Neural cell (in vitro differentiated cells): ENCODE measurements around the gene ZNF804A. TPM values are rescaled to one million over a fixed set of nuclear protein-coding genes. Genes with fewer than 3 reads are reported as not detected.

Experiments
- H2AFZ ChIP-seq: fragments of 200-600, 300-800 bp; sonication (generic), shearing (Covaris generic); 2 replicates; pipeline ENCODE4 v1.6.0; 2014; ENCODE audit warnings: low read depth, mild to moderate bottlenecking, antibody characterized with exemption, low read length, moderate library complexity
- H3F3A ChIP-seq: fragments of 200-600 bp; shearing (Covaris generic); 2 replicates; pipeline ENCODE4 v1.6.1; 2016; ENCODE audit warnings: mild to moderate bottlenecking, moderate library complexity, mixed read lengths, antibody characterized with exemption, low read length; ENCODE audit not compliant: insufficient read depth, poor library complexity, severe bottlenecking
- H3K27ac ChIP-seq: fragments of 200-600, 300-800 bp; sonication (generic), shearing (Covaris generic); 2 replicates; pipeline ENCODE4 v1.5.1; 2014; ENCODE audit warnings: mild to moderate bottlenecking, low read length, moderate library complexity
- H3K27me3 ChIP-seq: fragments of 300-800, 200-600 bp; sonication (generic), shearing (Covaris generic); 2 replicates; pipeline ENCODE4 v1.6.0; 2014; ENCODE audit warnings: mild to moderate bottlenecking, low read depth, low read length, moderate library complexity; ENCODE audit not compliant: insufficient read depth
- H3K36me3 ChIP-seq: fragments of 300-800, 200-600 bp; sonication (generic), shearing (Covaris generic); 2 replicates; pipeline ENCODE4 v1.5.1; 2014; ENCODE audit warnings: mild to moderate bottlenecking, antibody characterized with exemption, low read length, moderate library complexity; ENCODE audit not compliant: insufficient read depth
- H3K4me2 ChIP-seq: fragments of 300-800, 200-600 bp; sonication (generic), shearing (Covaris generic); 2 replicates; pipeline ENCODE4 v1.6.0; 2014; ENCODE audit warnings: mild to moderate bottlenecking, low read length
- H3K4me3 ChIP-seq: fragments of 300-800, 200-600 bp; sonication (generic), shearing (Covaris generic); 2 replicates; pipeline ENCODE4 v1.5.1; 2014; ENCODE audit warnings: mild to moderate bottlenecking, low read length, moderate library complexity
- H3K79me2 ChIP-seq: fragments of 200-600 bp; shearing (Covaris generic); replicated peaks from 2 replicates; pipeline ENCODE4 v1.6.0; 2014; ENCODE audit warnings: mild to moderate bottlenecking, low read length, moderate library complexity; ENCODE audit not compliant: insufficient read depth
- H3K9ac ChIP-seq: fragments of 300-800, 200-600 bp; sonication (generic), shearing (Covaris generic); 2 replicates; pipeline ENCODE4 v1.6.1; 2016; ENCODE audit warnings: mild to moderate bottlenecking, low read length, mixed read lengths
- H3K9me2 ChIP-seq: fragments of 200-600 bp; shearing (Covaris generic); 2 replicates; pipeline ENCODE4 v1.6.1; 2016; ENCODE audit warnings: mild to moderate bottlenecking, low read length, mixed read lengths; ENCODE audit not compliant: insufficient read depth
- H3K9me3 ChIP-seq: fragments of 200-600, 300-800 bp; sonication (generic), shearing (Covaris generic); 2 replicates; pipeline ENCODE4 v1.6.1; 2016; ENCODE audit warnings: mild to moderate bottlenecking, mixed run types, low read length, moderate library complexity, mixed read lengths
- H4K20me1 ChIP-seq: fragments of 200-600 bp; shearing (Covaris generic); 2 replicates; pipeline ENCODE4 v1.6.1; 2016; ENCODE audit warnings: mild to moderate bottlenecking, mixed run types; ENCODE audit not compliant: insufficient read depth
- EP300 ChIP-seq: fragments of 450-650 bp; conservative IDR thresholded peaks from 2 replicates; pipeline ENCODE4 v1.6.1; 2014; ENCODE audit warnings: antibody characterized with exemption, mild to moderate bottlenecking, moderate library complexity; ENCODE audit not compliant: poor library complexity, severe bottlenecking
- EZH2 ChIP-seq: fragments of 200-600, 300-800 bp; shearing (Covaris generic), sonication (generic); IDR thresholded peaks from 2 replicates; pipeline ENCODE4 v1.6.1; 2014; ENCODE audit warnings: antibody characterized with exemption, low read length, borderline replicate concordance, mild to moderate bottlenecking; ENCODE audit not compliant: insufficient read depth, poor library complexity, severe bottlenecking
- MXI1 ChIP-seq: fragments of 450-650 bp; conservative IDR thresholded peaks from 2 replicates; pipeline ENCODE4 v1.6.1; 2014; ENCODE audit warnings: antibody characterized with exemption, mild to moderate bottlenecking; ENCODE audit not compliant: poor library complexity, severe bottlenecking
- POLR2AphosphoS5 ChIP-seq: IDR thresholded peaks from 2 replicates; pipeline ENCODE4 v1.6.1; 2012
- RAD21 ChIP-seq: fragments of 450-650 bp; conservative IDR thresholded peaks from 2 replicates; pipeline ENCODE4 v1.6.1; 2014; ENCODE audit warnings: antibody characterized with exemption, mild to moderate bottlenecking, moderate library complexity
- SMC3 ChIP-seq: fragments of 450-650 bp; conservative IDR thresholded peaks from 2 replicates; pipeline ENCODE4 v1.6.1; 2014; ENCODE audit warnings: antibody characterized with exemption, mild to moderate bottlenecking, moderate library complexity; ENCODE audit not compliant: poor library complexity
- TAF1 ChIP-seq: IDR thresholded peaks from 2 replicates; pipeline ENCODE4 v1.6.1; 2012; ENCODE audit warnings: low read depth
- polyA plus RNA-seq: library from polyadenylated mRNA; depleted of rRNA; stranded (reverse); fragments of >200 nt; gene quantifications from 2 replicates; pipeline ENCODE4 v1.2.3, GENCODE V29; 2014
- TF ChIP-seq, protein P1 (sequence below): fragments of 450-650 bp; IDR thresholded peaks from 2 replicates; pipeline ENCODE4 v1.5.1; 2014; ENCODE audit warnings: antibody characterized with exemption, mild to moderate bottlenecking, moderate library complexity; ENCODE audit not compliant: poor library complexity, severe bottlenecking
- TF ChIP-seq, protein P2 (sequence below): IDR thresholded peaks from 2 replicates; pipeline ENCODE4 v1.6.1; 2012; ENCODE audit warnings: borderline replicate concordance

Gene ZNF804A
- polyA plus RNA-seq, 1 donor from 2014 or later: 2.7 TPM

DNA sequence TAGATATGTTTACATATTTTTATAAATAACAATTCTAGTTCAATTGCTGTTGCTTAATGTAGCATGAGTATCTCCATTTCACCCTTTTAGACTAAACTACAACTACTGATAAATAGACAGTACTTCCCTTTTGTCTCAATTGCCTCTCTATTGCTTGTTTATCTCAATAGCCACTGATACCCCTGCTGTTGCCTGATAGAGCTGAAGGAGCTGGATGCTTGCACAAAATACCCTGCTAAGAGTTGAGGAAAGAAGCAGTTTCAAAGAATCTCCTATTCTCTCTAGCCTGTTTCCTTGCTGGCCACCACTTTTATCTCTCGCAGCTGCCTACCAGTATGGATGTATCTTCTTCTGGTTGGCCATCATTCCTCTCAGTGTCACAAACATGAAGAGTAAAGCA is 16.9 kb upstream of the ZNF804A start:
- Histone ChIP-seq H3K9ac (no peak overlapping the region), H3K9me2 (no peaks in the 10 kb centered on the region), H3K27me3 (no peaks in the 10 kb centered on the region), H3K4me2 (no peak overlapping the region), H2AFZ (no peak overlapping the region), H4K20me1 (no peaks in the 10 kb centered on the region), H3F3A (no peaks in the 10 kb centered on the region), H3K9me3 (no peaks in the 10 kb centered on the region), H3K79me2 (no peaks in the 10 kb centered on the region), H3K36me3 (no peaks in the 10 kb centered on the region), H3K27ac (no peak overlapping the region), H3K4me3 (no peak overlapping the region)
- TF ChIP-seq, protein P1, sequence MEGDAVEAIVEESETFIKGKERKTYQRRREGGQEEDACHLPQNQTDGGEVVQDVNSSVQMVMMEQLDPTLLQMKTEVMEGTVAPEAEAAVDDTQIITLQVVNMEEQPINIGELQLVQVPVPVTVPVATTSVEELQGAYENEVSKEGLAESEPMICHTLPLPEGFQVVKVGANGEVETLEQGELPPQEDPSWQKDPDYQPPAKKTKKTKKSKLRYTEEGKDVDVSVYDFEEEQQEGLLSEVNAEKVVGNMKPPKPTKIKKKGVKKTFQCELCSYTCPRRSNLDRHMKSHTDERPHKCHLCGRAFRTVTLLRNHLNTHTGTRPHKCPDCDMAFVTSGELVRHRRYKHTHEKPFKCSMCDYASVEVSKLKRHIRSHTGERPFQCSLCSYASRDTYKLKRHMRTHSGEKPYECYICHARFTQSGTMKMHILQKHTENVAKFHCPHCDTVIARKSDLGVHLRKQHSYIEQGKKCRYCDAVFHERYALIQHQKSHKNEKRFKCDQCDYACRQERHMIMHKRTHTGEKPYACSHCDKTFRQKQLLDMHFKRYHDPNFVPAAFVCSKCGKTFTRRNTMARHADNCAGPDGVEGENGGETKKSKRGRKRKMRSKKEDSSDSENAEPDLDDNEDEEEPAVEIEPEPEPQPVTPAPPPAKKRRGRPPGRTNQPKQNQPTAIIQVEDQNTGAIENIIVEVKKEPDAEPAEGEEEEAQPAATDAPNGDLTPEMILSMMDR: no peak
- no peak for TF ChIP-seq MXI1
- TF ChIP-seq SMC3: no peak
- no peak for TF ChIP-seq EP300
- TF ChIP-seq, protein P2, sequence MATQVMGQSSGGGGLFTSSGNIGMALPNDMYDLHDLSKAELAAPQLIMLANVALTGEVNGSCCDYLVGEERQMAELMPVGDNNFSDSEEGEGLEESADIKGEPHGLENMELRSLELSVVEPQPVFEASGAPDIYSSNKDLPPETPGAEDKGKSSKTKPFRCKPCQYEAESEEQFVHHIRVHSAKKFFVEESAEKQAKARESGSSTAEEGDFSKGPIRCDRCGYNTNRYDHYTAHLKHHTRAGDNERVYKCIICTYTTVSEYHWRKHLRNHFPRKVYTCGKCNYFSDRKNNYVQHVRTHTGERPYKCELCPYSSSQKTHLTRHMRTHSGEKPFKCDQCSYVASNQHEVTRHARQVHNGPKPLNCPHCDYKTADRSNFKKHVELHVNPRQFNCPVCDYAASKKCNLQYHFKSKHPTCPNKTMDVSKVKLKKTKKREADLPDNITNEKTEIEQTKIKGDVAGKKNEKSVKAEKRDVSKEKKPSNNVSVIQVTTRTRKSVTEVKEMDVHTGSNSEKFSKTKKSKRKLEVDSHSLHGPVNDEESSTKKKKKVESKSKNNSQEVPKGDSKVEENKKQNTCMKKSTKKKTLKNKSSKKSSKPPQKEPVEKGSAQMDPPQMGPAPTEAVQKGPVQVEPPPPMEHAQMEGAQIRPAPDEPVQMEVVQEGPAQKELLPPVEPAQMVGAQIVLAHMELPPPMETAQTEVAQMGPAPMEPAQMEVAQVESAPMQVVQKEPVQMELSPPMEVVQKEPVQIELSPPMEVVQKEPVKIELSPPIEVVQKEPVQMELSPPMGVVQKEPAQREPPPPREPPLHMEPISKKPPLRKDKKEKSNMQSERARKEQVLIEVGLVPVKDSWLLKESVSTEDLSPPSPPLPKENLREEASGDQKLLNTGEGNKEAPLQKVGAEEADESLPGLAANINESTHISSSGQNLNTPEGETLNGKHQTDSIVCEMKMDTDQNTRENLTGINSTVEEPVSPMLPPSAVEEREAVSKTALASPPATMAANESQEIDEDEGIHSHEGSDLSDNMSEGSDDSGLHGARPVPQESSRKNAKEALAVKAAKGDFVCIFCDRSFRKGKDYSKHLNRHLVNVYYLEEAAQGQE: no peak
- no peak for TF ChIP-seq EZH2
- no peak for TF ChIP-seq TAF1
- no peak for TF ChIP-seq RAD21
- no peak for TF ChIP-seq POLR2AphosphoS5

DNA sequence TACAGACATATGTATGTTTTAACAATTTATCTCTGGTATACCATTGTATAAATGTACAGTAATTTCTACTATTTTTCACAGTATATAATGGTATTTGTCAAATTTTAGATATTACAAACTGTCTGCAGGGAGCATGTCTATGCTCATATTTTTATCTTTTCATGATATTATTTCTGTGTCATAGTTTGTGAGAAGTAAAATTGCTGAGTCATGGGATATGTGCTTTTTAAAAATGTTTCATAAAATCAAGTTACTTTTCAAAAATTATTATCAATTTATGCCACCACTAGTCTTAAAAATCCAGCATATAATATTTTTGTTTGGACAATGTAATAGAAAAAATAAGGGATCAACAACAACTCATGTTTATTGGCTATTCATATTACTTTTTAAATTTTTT is 9.1 kb upstream of the ZNF804A start:
- Histone ChIP-seq H2AFZ (no peak overlapping the region), H3K9me3 (no peaks in the 10 kb centered on the region), H3K27ac (no peak overlapping the region), H4K20me1 (no peaks in the 10 kb centered on the region), H3K4me3 (no peak overlapping the region), H3F3A (no peaks in the 10 kb centered on the region), H3K9me2 (no peaks in the 10 kb centered on the region), H3K36me3 (no peaks in the 10 kb centered on the region), H3K4me2 (no peak overlapping the region), H3K27me3 (no peaks in the 10 kb centered on the region), H3K79me2 (no peaks in the 10 kb centered on the region), H3K9ac (no peak overlapping the region)
- no peak for TF ChIP-seq MXI1
- TF ChIP-seq, protein P1: no peak
- no peak for TF ChIP-seq TAF1
- TF ChIP-seq EZH2: no peak
- TF ChIP-seq RAD21: no peak
- no peak for TF ChIP-seq SMC3
- TF ChIP-seq, protein P2: no peak
- no peak for TF ChIP-seq EP300
- no peak for TF ChIP-seq POLR2AphosphoS5
